SU-DHL-6 (cell line): ENCODE results near the gene SAT2.

ENCODE experiments used
- H2AFZ ChIP-seq: fragments of 200-600 bp; sonication (generic); 2 replicates; pipeline ENCODE4 v1.6.1; 2014; ENCODE audit warnings: low read depth, mild to moderate bottlenecking, moderate library complexity, mixed read lengths, antibody characterized with exemption, low read length; ENCODE audit not compliant: severe bottlenecking
- H3F3A ChIP-seq: fragments of 200-600 bp; shearing (Covaris generic); 2 replicates; pipeline ENCODE4 v1.6.0; 2016; ENCODE audit warnings: antibody characterized with exemption, mild to moderate bottlenecking; ENCODE audit not compliant: insufficient read depth
- H3K27ac ChIP-seq: fragments of 200-600 bp; sonication (generic); 2 replicates; pipeline ENCODE4 v1.5.1; 2016; ENCODE audit warnings: low read depth, mild to moderate bottlenecking, low read length, moderate library complexity, mixed read lengths
- H3K27me3 ChIP-seq: fragments of 200-600 bp; sonication (generic), shearing (Covaris generic); 2 replicates; pipeline ENCODE4 v1.6.0; 2014; ENCODE audit warnings: mild to moderate bottlenecking, low read length
- H3K36me3 ChIP-seq: fragments of 200-600 bp; sonication (generic); 2 replicates; pipeline ENCODE4 v1.6.1; 2014; ENCODE audit warnings: mild to moderate bottlenecking, low read length, mixed read lengths
- H3K4me2 ChIP-seq: fragments of 300-600, 200-600 bp; shearing (Covaris generic), sonication (generic); 2 replicates; pipeline ENCODE4 v1.6.0; 2014; ENCODE audit warnings: low read length, low read depth, mild to moderate bottlenecking; ENCODE audit not compliant: poor library complexity, severe bottlenecking
- H3K4me3 ChIP-seq: fragments of 200-600 bp; sonication (generic); 2 replicates; pipeline ENCODE4 v1.5.1; 2014; ENCODE audit warnings: antibody characterized with exemption, low read length, mild to moderate bottlenecking, mixed read lengths; ENCODE audit not compliant: insufficient read depth, poor library complexity, severe bottlenecking
- H3K79me2 ChIP-seq: fragments of 200-600 bp; sonication (generic); 2 replicates; pipeline ENCODE4 v1.6.1; 2014; ENCODE audit warnings: mild to moderate bottlenecking, low read length, moderate library complexity; ENCODE audit not compliant: insufficient read depth
- H3K9ac ChIP-seq: fragments of 200-600 bp; sonication (generic); 2 replicates; pipeline ENCODE4 v1.7.0; 2014; ENCODE audit warnings: mild to moderate bottlenecking, low read length
- H3K9me2 ChIP-seq: fragments of 200-600 bp; sonication (generic); replicated peaks from 2 replicates; pipeline ENCODE4 v1.6.1; 2014; ENCODE audit warnings: low read length; ENCODE audit not compliant: insufficient read depth
- H3K9me3 ChIP-seq: fragments of 200-600 bp; sonication (generic); 2 replicates; pipeline ENCODE4 v1.6.1; 2014; ENCODE audit warnings: low read length, mixed read lengths; ENCODE audit not compliant: insufficient read depth
- H4K20me1 ChIP-seq: fragments of 200-600 bp; sonication (generic); 2 replicates; pipeline ENCODE4 v1.6.1; 2014; ENCODE audit warnings: low read depth, mild to moderate bottlenecking, antibody characterized with exemption, low read length, moderate library complexity, mixed read lengths
- CTCF ChIP-seq: fragments of 200-600 bp; sonication (generic); IDR thresholded peaks from one replicate; pipeline ENCODE4 v1.5.1; 2017; ENCODE audit warnings: antibody characterized with exemption, mild to moderate bottlenecking, low read length, moderate library complexity; ENCODE audit not compliant: insufficient read depth, poor library complexity, severe bottlenecking
- EZH2phosphoT487 ChIP-seq: fragments of 200-600 bp; sonication (generic), shearing (Covaris generic); conservative IDR thresholded peaks from 2 replicates; pipeline ENCODE4 v1.6.1; 2018; ENCODE audit warnings: mild to moderate bottlenecking, antibody characterized with exemption, low read length, moderate library complexity, mixed read lengths

The SAT2 gene

GRCh38 chr17:7627250-7628121, at the start of gene SAT2:
Gene SAT2 (minus strand): TSS chr17:7627821. CDS start chr17:7627635, 186 bp downstream.
- no peaks in the 10 kb centered on the region for H3K9me2 ChIP-seq
- no peaks in the 10 kb centered on the region for H3K27me3 ChIP-seq
- no peaks in the 10 kb centered on the region for H3F3A ChIP-seq
- H3K4me2 ChIP-seq, result peak within 1 kb of the TSS; percentile 87
- TF ChIP-seq CTCF (no peak), EZH2phosphoT487 (no peak)
- no peak within 1 kb of the TSS for H3K27ac ChIP-seq
- H3K36me3 ChIP-seq, result no peaks in the 10 kb centered on the region
- peak within 1 kb of the TSS; percentile 72 for H3K4me3 ChIP-seq
- peak within 1 kb of the TSS; percentile 74 for H3K9ac ChIP-seq
- H3K79me2 ChIP-seq, result no peaks in the 10 kb centered on the region
- no peaks in the 10 kb centered on the region for H4K20me1 ChIP-seq
- no peaks in the 10 kb centered on the region for H3K9me3 ChIP-seq
- peak within 1 kb of the TSS; percentile 95 for H2AFZ ChIP-seq

DNA sequence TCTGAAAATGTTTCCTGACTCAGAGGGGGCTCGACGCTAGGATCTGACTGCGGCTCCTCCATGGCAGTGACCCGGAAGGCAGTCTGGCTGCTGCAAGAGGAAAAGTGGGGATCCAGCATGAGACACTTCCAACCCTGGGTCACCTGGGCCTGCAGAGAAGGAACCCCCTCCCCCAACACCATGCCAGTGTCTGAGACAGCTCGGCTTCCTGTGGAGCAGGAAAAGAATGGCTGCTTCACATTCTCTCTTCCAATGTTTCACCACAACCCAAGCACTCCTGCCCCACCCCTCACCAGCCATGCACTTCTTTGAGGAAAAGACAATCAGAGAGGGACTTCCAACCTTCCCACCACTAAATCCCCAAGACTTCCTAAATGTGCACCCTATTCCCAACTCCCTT, 48.9 kb upstream of the SAT2 start:
- Histone ChIP-seq H3K27ac (no peak overlapping the region), H3K9me2 (no peaks in the 10 kb centered on the region), H3K36me3 (peaks cover 13% of the 10 kb centered on the region), H2AFZ (no peak overlapping the region), H3K79me2 (peaks cover 30% of the 10 kb centered on the region), H3K9me3 (no peaks in the 10 kb centered on the region), H3K4me2 (no peak overlapping the region), H3F3A (no peaks in the 10 kb centered on the region), H3K9ac (no peak overlapping the region), H4K20me1 (0 out of 2 replicates have a peak, but pooled peaks cover 3% of the 10 kb centered on the region), H3K4me3 (no peak overlapping the region), H3K27me3 (no peaks in the 10 kb centered on the region)
- TF ChIP-seq EZH2phosphoT487, result no peak
- no peak for TF ChIP-seq CTCF

DNA sequence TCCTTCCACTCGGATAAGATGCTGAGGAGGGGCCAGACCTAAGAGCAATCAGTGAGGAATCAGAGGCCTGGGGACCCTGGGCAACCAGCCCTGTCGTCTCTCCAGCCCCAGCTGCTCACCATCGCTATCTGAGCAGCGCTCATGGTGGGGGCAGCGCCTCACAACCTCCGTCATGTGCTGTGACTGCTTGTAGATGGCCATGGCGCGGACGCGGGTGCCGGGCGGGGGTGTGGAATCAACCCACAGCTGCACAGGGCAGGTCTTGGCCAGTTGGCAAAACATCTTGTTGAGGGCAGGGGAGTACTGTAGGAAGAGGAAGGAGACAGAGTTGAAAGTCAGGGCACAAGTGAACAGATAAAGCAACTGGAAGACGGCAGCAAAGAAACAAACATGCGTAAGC, 47.3 kb upstream of the SAT2 start:
- Histone ChIP-seq H3K9ac (no peak overlapping the region), H3F3A (no peaks in the 10 kb centered on the region), H3K27ac (no peak overlapping the region), H3K36me3 (peaks cover 13% of the 10 kb centered on the region), H3K79me2 (peaks cover 20% of the 10 kb centered on the region), H3K4me3 (no peak overlapping the region), H3K9me3 (no peaks in the 10 kb centered on the region), H3K4me2 (no peak overlapping the region), H3K27me3 (no peaks in the 10 kb centered on the region), H3K9me2 (no peaks in the 10 kb centered on the region), H2AFZ (no peak overlapping the region), H4K20me1 (0 out of 2 replicates have a peak, but pooled peaks cover 3% of the 10 kb centered on the region)
- TF ChIP-seq CTCF (no peak), EZH2phosphoT487 (no peak)
